Epithelial cell of prostate (primary cell): ENCODE data around the gene STK17A.
A peak's percentile ranks its signal among the peaks of the same experiment; 100 is the strongest.
"Not testable (repeated sequence)": the region's sequence is repeated elsewhere in the genome, so short reads cannot be mapped to it uniquely, and the experiment has no call there.

Experiments used
- DNase-seq: peaks from one replicate; pipeline ENCODE4 v3.0.0-alpha.2; 2011; ENCODE audit warnings: low read depth, low spot score
- H3K27ac ChIP-seq: fragments of 450-650 bp; 2 replicates; pipeline ENCODE4 v1.5.1; 2017; ENCODE audit warnings: mild to moderate bottlenecking

Gene STK17A

DNA sequence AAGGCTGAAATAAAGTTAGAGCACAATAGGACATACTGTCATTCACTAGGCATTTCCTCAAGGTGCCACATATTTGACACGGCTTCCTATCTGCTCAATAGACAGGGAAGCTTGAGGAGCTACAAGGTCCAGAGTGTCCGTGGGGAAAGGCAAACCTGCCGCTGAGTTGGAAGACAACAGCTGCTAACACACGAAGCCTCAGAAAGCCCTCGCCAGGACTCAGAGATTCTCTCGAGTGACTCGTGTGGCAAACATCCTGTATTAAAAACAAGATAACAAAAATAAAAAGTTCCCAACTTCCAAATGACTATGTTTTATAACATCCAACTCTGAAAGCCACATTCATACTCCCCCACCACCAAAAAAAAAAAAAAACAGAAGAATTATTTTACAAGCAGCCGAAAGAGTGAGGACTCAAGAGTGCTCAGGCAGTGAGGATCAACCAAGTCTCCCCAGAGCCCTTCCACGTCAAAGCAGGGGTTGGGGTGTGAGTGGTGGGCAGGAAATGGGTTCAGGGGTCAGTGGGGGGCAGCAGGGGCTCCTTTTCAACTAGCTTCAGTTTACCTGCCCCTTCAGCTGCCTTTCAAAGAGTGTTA, 67.6 kb downstream of the STK17A start:
- peak overlapping the region; percentile 99 for H3K27ac ChIP-seq
- DNase-seq: no peak

DNA sequence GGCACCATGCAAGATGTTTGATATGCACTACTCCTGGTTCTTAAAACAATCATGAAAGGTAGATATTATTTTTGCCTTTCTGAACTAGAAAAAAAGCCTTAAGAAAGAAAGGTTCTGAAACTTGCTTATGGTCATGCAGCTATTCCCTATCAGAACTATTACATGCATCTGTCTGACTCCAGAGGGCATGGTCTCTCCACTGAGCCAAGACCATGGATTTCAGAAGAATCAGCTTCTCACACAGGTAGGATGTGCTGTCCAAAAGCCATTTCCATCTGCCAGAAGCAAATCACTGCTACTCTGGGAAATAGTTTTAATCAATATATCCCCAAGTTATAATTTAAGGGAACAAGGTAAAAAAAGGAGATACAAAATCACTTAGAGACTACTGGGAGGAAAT, 69.5 kb downstream of the STK17A start:
- DNase-seq: no peak
- H3K27ac ChIP-seq: no peak overlapping the region

DNA sequence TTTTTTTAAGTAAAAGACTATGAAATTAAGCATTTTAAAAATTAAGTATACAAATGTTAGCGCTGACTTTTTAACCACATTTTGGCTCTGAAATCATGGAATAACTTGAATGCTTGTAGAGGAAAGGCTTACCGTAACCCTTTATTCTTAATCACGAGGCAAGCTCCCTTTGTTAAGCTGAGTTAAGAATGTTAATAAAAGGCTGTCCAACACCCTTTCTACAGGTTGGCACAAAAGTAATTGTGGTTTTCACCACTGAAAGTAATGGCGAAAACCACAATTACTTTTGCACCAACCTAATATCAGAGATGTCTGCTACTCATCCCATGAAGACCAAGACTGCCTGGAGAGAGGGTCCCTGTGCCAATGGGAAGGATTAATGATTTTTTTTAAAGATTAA, 70.6 kb downstream of the STK17A start:
- no peak for DNase-seq
- no peak overlapping the region for H3K27ac ChIP-seq

DNA sequence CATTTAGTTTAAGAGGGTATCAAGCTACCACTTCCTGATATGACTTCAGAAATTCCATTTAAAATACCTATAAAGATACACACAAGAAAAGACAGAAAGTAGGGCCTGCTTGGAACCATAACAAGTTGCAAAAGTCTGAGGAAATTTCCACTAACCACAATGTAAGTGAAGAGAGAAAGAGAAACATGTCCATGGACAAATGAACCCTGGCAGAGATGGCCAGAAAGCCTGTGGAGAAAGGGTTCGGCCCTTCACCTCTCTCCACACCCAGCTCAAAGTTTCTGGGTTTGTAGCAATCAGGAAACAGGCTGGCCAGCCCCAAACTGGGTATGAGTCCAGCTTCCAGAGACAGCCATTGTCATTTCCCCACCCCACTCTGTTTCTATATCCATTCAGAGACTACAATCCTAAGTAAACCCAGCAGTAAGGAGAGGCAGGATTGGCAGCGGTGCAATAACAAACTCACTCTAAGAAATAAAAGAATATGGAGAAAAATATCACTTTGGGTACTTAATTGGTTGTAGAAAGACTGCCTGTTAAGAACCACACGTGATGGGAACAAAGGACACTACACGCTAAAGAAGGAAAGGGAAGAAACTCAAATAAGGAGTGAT, 71.1 kb downstream of the STK17A start:
- DNase-seq: no peak
- H3K27ac ChIP-seq: no peak overlapping the region

DNA sequence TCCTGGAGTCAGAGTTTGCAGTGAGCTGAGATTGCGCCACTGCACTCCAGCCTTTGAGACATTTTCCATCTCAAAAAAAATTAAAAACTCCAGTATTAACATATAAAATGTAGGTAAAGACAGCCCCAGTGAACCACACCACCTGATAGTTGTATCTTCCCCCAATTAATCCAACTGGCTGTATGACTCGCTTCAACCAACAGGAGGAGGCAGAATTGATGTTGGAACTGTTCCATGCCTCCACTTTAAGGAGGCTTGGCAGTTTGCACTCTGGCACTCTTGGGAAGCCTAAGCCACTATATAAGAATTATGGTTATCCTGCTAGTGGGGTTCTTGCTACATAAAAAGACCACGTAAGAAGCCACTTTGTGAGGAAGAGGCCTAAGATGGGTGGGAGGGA, 72.7 kb downstream of the STK17A start:
- H3K27ac ChIP-seq: no peak overlapping the region
- no peak for DNase-seq

DNA sequence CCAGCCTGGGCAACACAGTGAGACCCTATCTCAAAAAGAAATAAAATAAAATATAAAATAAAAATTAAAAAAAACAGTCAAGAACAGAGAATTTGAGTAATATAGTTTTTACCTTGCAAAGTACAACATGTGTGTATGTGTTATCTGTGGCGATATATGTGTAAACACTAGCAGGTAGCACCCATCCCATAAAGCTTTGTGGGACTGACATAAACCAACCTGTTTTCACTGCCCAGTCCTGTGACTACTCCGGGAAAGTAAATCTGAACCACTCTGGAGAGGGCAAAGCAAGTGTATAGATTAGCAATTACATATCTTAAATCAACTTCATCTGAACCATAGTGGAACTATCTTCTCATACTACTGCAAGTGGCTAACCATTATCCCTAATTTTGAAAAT, 74.1 kb downstream of the STK17A start:
- H3K27ac ChIP-seq: no peak overlapping the region
- no peak for DNase-seq

DNA sequence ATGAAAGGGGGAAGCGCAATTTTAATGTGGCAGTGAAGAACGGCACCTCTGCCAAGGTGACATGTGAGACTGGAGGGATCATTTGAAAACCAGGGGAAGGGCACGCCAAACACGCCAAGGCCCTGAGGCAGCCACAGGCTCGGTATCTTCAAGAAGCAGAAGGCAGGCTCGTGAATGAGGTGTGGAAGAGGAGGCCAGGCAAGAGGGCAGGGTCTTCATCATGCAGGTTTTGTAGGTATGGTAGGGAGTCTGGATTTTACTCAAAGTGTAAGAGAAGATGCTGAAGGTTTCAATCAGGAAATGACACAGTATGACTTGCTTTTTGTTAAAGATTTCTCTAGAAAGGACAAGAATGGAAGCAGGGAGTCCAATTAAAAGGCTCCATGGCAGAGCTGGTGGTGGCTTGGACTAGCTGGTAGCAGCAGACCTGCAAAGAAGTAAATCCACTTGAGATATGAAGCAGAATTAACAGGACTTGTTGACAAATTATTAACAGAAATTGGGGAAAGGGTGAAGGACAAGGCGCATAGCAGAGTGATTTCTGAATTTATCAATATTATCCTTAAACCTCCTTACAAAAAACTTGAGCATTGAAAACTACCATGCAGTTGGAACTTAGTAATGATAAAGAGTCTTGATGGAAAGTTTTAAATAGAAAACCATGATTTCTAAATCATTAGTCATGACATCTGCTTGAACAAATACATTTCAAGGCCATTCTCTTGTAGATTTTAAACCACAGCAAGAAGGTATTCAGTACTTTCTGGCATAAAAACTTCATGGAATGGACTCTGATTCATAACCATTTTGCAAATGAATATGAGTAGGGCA, 76.0 kb downstream of the STK17A start:
- DNase-seq: no peak
- H3K27ac ChIP-seq: peak overlapping the region; percentile 66

DNA sequence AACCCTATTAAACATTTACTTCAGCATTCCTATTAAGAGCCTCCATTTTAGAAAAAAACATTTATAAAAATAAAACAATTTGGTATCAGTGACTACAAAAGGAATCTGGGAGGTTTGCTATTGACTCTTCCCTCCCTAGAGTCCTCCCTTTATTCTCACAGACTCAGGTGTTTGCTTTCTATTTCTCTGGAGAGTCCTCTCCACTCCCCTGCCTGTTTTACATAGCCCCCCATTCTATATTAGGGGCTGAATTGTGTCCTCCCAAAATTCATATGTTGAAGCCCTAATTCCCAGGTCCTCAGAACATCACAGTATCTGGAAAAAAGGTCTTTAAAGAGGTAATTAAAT, 76.6 kb downstream of the STK17A start:
- no peak for DNase-seq
- H3K27ac ChIP-seq: peak overlapping the region; percentile 66

DNA sequence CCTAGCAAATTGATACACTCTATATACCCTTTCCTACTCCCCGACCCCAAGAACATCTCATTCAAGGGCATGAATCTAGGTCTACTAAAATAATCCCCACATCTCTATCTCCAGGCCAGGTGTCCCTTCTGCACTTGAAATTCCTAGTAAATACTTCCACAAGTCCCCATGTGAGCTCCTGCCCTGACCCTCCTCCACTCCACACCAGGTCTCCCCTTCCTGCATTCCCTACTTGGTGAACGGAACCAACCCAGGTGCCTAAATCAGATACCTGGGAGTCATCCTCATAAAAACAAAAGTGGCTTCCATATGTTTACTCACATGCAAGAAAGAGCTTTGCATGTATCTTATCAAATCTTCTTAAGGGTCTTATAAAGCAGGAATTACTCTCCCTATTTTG, 77.2 kb downstream of the STK17A start:
- H3K27ac ChIP-seq: peak overlapping the region; percentile 66
- DNase-seq: no peak

DNA sequence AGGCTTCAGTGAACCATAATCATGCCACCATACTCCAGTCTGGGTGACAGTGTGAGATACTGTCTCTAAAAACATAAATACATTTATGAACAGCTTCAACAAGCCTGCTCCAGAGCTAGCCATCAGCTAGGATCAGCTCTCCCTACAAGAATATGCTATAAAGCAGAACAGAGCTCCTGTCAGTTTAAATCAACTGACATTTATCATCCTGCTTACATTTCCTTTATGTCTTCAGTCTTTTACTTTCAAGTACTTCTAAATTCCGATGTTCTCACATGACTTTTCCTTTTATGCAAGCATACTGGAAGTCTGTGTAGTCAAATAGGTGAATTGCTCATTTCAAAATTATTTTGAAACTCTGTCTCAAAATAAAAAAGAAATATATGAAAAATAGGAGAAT, 81.8 kb downstream of the STK17A start:
- no peak overlapping the region for H3K27ac ChIP-seq

DNA sequence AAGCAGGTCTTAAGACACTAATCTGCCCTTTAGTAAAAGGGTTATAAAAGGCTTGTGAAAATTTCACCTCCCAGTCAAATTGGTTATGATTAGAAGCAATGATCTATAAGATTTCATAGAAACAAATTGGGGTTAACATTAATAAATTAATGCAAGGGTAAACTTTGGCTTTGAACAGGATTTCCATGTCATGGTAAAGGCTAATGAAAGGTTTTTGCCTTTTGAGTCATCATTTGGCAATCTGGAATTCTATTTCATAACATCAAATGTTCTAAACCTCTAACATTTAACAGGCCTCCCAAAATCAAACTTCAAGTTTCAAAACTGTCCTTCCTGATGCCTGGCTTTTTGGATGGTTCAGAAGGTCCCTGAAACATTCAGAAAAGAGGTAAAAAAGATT, 84.0 kb downstream of the STK17A start:
- no peak for DNase-seq
- H3K27ac ChIP-seq: no peak overlapping the region

More for the DNA sequence above, 81.8 kb downstream of the STK17A start:
- DNase-seq: no peak

DNA sequence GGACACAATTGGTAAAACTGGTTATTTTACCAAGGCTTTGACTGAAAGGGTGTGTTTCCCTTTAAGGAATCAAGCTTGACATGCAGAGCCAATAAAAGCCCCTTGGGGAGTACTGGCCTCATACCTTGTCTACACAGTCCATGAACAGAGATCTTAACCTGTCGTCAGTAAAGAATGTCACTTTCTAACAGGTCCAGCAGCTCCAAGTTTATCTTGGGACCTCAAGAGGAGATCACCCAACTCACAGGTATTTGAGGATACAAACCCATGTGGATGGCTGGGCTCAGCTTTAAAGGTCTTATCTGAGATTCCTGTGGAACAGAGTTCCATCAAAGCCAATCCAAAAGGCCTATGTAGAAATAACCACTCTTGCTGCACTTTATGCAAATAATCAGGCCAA, 85.1 kb downstream of the STK17A start:
- DNase-seq: no peak

DNA sequence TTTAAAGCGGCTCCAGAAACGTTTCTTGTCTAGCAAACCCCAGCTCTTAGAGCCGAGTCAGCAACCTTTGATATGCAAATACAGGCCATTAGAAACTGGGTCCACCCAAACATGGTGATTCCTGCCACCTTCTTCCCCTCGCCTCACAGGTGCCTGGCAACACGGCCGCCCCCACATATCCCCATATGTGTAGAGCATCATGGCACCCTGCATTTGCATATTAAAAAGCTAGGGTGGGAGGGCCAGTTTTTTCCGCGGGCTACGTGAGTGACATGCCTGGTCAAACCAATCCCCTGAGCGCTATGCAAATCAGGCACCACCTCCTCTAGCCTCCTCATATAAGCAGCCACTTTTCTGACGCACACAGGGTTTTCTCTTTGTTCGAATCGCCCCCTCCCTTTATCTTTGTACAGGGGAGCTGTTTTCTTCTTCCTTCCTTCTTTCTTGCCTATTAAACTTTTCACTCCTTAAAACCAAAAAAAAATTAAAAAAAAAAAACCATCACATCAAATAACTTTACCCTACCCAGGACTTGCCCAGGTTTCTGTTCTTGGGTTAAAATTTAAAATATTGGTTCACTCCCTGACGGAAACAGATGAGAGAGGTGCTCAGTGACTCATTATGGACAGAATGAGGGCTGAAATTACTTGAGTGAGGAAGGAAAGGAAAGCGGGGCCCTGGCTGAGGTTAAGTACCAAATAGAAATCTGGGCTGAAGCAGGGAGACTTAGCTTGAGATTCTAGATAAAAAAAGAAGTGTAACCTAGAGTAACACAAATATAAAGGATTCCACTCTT, 86.6 kb downstream of the STK17A start:
- no peak overlapping the region for H3K27ac ChIP-seq
- no peak for DNase-seq

More for the DNA sequence above, 85.1 kb downstream of the STK17A start:
- H3K27ac ChIP-seq: no peak overlapping the region

DNA sequence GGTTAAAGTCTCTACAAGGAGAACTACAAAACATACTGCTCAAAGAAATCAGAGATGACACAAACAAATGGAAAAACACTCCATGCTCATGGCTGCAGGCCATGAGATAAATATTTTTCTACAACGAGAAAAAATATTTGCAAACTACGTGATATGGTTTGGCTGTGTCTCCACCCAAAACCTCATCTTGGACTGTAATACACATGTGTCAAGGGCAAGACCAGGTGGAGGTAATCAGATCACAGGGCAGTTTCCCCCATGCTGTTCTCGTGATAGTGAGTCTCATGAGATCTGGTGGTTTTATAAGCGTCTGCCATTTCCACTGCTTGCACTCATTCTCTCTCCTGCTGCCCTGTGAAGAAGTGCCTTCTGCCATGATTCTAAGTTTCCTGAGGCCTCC, 88.6 kb downstream of the STK17A start:
- H3K27ac ChIP-seq: no peak overlapping the region
- no peak for DNase-seq

DNA sequence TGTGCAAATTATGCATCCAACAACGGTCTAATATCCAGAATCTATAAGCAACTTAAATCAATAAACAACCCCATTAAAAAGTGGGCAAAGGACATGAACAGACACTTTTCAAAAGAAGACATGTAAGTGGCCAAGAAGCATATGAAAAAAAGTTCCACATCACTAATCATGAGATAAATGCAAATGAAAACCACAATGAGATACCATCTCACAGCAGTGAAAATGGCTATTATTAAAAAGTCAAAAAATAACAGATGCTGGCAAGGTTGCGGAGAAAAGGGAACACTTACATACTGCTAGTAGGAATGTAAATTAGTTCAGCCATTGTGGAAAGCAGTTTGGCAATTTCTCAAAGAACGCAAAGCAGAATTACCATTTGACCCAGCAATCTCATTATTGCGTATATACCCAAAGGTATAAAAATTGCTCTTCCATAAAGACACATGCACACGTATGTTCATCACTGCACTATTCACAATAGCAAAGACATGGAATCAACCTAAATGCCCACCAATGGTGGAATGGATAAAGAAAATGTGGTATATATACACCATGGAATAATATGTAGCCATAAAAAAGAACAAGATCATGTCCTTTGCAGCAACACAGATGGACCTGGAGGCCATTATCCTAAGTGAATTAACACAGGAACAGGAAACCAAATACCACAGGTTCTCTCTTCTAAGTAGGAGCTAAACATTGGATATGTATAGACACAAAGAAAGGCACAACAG, 90.5 kb downstream of the STK17A start:
- DNase-seq: not testable (repeated sequence)
- peak overlapping the region; percentile 91 for H3K27ac ChIP-seq

DNA sequence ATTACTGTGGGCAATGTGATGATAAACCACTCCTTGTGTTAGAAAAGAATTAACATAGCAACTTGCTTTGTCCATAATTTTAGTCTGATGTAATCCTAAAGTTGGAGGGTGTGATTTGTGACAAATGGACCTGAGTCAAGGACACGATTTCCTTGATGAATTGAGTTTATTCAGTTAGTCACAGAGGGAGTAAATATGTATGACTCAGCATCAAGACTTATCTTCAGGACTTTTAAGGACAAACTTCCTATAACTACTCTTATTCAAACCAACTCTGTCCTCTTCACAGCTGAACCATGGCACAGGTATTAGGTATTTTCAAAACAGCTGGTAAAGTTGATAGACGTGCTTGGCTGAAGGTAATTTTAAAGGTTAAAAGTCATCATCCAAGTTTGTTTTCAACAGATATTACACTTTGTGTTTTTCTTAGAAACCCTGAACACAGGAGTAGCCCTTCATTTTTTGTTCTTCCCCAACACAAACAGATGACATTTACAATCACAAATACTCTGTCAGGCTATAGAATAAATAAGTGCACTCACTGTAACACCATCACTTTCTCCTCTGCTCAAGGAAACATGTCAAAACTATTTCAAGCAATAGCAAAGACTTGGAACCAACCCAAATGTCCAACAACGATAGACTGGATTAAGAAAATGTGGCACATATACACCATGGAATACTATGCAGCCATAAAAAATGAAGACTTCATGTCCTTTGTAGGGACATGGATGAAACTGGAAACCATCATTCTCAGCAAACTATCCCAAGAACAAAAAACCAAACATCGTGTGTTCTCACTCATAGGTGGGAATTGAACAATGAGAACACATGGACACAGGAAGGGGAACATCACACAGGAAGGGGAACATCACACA, 91.9 kb downstream of the STK17A start:
- peak overlapping the region; percentile 91 for H3K27ac ChIP-seq

More for the DNA sequence above, 91.9 kb downstream of the STK17A start:
- DNase-seq: peak; percentile 87
